Fibroblast of villous mesenchyme (primary cell): ENCODE measurements around the gene CDH4. TPM values are rescaled to one million over a fixed set of nuclear protein-coding genes. Genes with fewer than 3 reads are reported as not detected.

Experiments used
- DNase-seq: peaks from one replicate; pipeline ENCODE4 v3.0.0-alpha.2; 2010; ENCODE audit warnings: low read depth
- H3K4me3 ChIP-seq: 2 replicates; pipeline ENCODE4 v1.5.1; 2011; ENCODE audit warnings: low read depth, mild to moderate bottlenecking, low read length
- total RNA-seq: library from RNA; depleted of rRNA; stranded (reverse); fragments of >200 nt; gene quantifications from 2 replicates; pipeline ENCODE4 v1.2.3, GENCODE V29; 2012
- TF ChIP-seq, protein P1 (sequence below): IDR thresholded peaks from 2 replicates; pipeline ENCODE4 v1.5.1; 2012; ENCODE audit warnings: low read depth, mild to moderate bottlenecking, low read length; ENCODE audit not compliant: insufficient read depth

Gene CDH4
- total RNA-seq, 1 donor, result 1.7 TPM

DNA sequence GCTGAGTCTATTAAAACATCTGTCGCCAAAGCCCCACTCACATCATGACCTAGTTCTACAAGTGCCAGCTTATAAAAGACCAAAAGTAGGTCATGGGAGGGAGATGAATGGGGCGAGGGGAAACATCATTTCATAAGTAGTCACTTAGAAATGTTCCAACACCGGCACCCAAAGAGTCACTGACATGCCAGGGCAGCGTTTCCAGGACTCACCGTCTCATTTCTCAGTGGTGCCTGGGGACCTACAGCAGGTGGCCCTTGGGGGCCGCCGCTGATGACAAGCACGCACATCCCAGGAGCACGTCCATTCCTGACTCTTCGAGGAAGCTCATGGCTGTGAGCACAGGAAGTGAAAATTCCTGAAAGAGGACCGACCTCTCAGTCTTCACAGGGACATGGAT, 260.4 kb downstream of the CDH4 start:
- TF ChIP-seq, protein P1, sequence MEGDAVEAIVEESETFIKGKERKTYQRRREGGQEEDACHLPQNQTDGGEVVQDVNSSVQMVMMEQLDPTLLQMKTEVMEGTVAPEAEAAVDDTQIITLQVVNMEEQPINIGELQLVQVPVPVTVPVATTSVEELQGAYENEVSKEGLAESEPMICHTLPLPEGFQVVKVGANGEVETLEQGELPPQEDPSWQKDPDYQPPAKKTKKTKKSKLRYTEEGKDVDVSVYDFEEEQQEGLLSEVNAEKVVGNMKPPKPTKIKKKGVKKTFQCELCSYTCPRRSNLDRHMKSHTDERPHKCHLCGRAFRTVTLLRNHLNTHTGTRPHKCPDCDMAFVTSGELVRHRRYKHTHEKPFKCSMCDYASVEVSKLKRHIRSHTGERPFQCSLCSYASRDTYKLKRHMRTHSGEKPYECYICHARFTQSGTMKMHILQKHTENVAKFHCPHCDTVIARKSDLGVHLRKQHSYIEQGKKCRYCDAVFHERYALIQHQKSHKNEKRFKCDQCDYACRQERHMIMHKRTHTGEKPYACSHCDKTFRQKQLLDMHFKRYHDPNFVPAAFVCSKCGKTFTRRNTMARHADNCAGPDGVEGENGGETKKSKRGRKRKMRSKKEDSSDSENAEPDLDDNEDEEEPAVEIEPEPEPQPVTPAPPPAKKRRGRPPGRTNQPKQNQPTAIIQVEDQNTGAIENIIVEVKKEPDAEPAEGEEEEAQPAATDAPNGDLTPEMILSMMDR, result no peak
- H3K4me3 ChIP-seq, result no peak overlapping the region
- no peak for DNase-seq

DNA sequence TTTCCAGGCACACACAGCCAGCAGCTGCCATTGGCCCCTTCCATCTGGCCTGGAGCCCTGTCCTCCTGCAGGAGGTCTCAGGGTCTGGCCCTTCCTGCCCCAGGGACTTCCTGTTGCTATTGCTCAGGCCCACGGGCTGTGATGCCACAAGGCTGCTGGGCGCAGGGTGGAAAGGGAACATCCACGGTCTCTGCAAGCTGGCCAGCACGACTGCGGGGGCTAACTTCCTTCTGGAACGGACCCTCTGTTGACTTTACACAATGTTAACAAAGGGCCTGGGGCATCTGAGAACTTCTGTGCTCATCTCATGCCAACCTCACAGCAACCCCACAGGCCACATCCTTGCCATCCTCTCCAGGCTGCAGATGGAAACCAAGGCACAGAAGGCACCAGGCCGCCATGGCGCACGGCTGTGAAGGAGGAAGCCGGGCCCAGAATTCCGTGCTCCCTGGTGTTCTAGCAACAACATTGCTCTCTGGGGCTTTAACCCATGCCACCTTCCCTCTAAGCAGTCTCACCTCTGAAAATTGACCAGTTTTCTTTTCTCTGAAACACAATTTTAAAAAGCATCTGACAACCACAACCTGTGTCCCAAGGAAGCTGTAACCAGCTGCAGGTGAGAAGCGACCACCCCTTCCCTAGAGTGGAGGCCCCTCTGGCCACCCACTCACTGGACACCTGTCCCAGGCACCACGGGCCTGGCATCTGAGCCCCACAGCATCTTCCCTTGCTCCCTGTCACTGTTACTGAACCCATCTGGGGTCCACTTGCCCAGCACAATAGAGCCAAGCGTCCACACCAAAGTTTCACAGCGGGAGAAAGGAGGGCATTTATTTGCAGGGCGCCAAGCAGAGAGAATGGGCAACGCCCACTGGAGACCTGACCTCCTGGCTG, 261.3 kb downstream of the CDH4 start:
- H3K4me3 ChIP-seq, result no peak overlapping the region
- no peak for DNase-seq
- TF ChIP-seq, protein P1, result no peak

DNA sequence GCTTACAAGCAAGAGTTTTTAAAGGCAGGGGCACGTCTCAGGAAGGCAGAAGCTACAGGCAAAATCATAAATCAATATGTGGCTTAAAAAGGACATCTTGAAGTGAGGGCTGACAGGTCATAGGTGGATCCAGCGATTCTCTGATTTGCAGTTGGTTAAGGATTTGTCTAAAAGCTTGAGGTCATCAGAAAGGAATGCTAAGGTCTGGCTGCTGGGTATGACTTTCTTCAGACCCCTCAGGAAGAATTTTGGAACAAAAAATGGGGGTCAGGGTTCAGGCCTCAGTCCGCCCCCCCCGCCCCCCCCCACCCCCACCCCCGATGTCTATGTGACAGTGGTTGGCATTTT, 261.9 kb downstream of the CDH4 start:
- H3K4me3 ChIP-seq, result no peak overlapping the region
- DNase-seq, result no peak
- TF ChIP-seq, protein P1, result no peak

DNA sequence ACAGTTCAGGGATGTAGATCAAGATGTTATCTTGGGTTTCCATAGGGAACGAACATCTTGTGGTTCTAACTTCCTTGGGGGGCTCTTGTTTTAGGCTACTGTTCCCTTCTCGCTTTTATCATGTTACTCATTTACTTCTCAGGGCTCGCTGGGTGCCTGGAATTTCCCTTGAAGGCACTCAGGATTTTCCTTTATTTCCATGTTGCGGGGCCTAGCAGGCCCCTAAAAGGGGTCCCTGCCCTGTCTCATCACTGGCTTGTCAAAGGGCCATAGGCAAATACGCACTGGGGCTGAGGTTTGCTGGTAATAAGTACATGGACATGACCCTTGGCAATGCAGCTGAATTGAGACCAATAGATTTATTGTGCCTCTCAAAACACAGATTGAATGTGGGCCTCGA, 262.3 kb downstream of the CDH4 start:
- TF ChIP-seq, protein P1, result no peak
- no peak overlapping the region for H3K4me3 ChIP-seq
- no peak for DNase-seq

DNA sequence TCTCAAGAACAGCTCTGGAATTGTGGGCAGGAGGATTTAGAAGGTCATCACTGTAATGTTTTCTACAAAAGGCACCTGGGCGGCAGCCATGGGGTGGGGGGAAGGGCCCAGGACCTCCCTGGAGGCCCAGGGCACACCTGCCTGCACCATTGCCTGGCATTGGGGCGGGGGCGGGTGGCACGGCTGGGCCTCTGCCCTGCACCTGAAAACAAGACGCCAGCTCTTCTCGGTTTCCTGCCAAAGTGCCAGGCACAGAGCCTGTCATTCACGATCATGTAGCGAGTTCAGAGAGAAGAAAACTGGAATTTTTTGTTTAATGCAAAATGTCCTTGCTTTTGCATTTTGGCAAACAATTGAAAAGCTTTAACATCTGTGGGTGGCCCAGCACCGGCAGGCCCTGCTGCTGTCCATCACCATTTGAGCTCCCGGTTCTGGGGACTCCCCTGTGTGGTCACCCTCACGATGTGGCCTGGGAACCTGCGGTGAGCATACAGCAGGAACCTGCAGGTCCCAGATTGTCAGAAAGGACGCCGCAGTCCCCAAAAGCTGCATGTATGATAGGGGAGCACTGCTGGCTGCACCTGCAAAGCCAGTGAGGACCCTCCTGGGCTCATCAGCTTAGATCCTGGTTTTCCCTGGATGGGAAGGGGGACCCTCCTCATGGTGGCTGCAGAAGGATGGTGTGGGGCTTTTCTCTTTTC, 262.9 kb downstream of the CDH4 start:
- H3K4me3 ChIP-seq, result no peak overlapping the region
- DNase-seq, result no peak
- TF ChIP-seq, protein P1, result no peak

DNA sequence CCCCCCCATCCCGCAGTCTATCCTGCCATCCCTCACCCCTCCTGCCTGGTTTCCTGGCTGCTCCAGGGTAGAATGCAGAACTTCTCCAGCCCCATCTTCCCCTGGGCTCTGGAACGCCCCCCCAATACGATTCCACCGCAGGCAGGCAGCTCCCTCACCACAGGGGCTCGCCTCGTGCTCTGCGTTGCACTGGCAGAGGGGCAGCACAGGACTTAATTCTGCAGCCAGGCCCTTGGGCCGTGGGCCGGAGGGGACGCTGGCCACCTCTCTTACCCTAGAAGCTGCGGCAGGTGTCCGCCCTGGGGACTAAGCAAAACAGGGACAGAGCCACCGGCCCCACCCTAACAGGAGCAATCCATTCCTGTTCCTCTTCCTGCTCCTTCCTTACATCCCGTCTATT, 263.9 kb downstream of the CDH4 start:
- no peak overlapping the region for H3K4me3 ChIP-seq
- TF ChIP-seq, protein P1, result no peak
- DNase-seq, result no peak
